Spleen (tissue), 11 donors: ENCODE results near the gene PRRG1. TPM values are rescaled to one million over a fixed set of nuclear protein-coding genes. Genes with fewer than 3 reads are reported as not detected.

Source experiments
- DNase-seq: peaks from one replicate; pipeline ENCODE4 v3.0.0-alpha.2; 2020
- H3K27ac ChIP-seq, 8 donors: fragments of 200-600 bp; sonication (generic) in 7 of 8; 1 replicate in 4 of 8; 2 replicates in 4 of 8; pipeline versions ENCODE4 v1.5.0 to v1.8.0; 2016 to 2021; ENCODE audit warnings: inconsistent platforms in 4 of 8, mild to moderate bottlenecking in 4 of 8, moderate library complexity in 1 of 8
- H3K27me3 ChIP-seq, 7 donors: fragments of 200-600 bp; sonication (generic) in 6 of 7; replicated peaks in 1 of 7; 1 replicate in 4 of 7; 2 replicates in 3 of 7; pipeline versions ENCODE4 v1.5.0 to v1.8.0; 2016 to 2021; ENCODE audit warnings: inconsistent platforms in 3 of 7, mild to moderate bottlenecking in 1 of 7
- H3K36me3 ChIP-seq, 6 donors: fragments of 200-600 bp; sonication (generic) in 5 of 6; 1 replicate in 4 of 6; 2 replicates in 2 of 6; pipeline versions ENCODE4 v1.5.0 to v1.8.0; 2016 to 2021; ENCODE audit warnings: inconsistent platforms in 2 of 6
- H3K4me1 ChIP-seq, 6 donors: fragments of 200-600 bp; sonication (generic) in 5 of 6; 1 replicate in 3 of 6; 2 replicates in 3 of 6; pipeline versions ENCODE4 v1.5.0 to v1.8.0; 2016 to 2021; ENCODE audit warnings: inconsistent platforms in 3 of 6
- H3K4me3 ChIP-seq, 8 donors: fragments of 200-600 bp; sonication (generic) in 7 of 8; 1 replicate in 4 of 8; 2 replicates in 4 of 8; pipeline versions ENCODE4 v1.5.0 to v1.8.0; 2016 to 2021; ENCODE audit warnings: inconsistent platforms in 4 of 8, mild to moderate bottlenecking in 4 of 8, moderate library complexity in 2 of 8
- H3K9me3 ChIP-seq, 8 donors: fragments of 200-600 bp; sonication (generic) in 7 of 8; 1 replicate in 4 of 8; 2 replicates in 4 of 8; pipeline versions ENCODE4 v1.5.0 to v1.8.0; 2016 to 2021; ENCODE audit warnings: inconsistent platforms in 4 of 8
- POLR2A ChIP-seq, 3 donors: fragments of 450-650 bp; IDR thresholded peaks; one replicate each; pipeline ENCODE4 v1.5.1; 2017; ENCODE audit warnings: antibody characterized with exemption in 3 of 3, mild to moderate bottlenecking in 1 of 3
- POLR2AphosphoS5 ChIP-seq, 3 donors: sonication (generic); formaldehyde crosslinking; IDR thresholded peaks; one replicate each; pipeline ENCODE4 v1.5.1; 2017; ENCODE audit warnings: antibody characterized with exemption in 3 of 3
- WGBS, 5 donors: extraction: QIAGEN DNeasy Blood & Tissue Kit in 3 of 5; methylation state at CpG; one replicate each; pipeline versions ENCODE4 v1.1.5 to v1.1.7; 2013 to 2018; 5-methylcytosine and 5-hydroxymethylcytosine counted together
- intact Hi-C: fragments of 100-400 bp; cut with DNase I; formaldehyde crosslinking; loops from one replicate; pipeline ENCODE4 v1.15.0; 2023; ENCODE audit warnings: low total_unique reads
- polyA plus RNA-seq, 3 donors: library from polyadenylated mRNA; stranded (reverse); fragments of 200-250 nt; gene quantifications; one replicate each; pipeline ENCODE4 v1.2.1, GENCODE V29; 2013
- total RNA-seq, 7 donors: library from RNA; depleted of rRNA in 3 of 7; stranded (reverse); fragments of >200 nt in 3 of 7; fragmentation: NEBNext Ultra II Directional in 4 of 7; extraction: Animal tissue kit (Norgen Biotek cat#: 25700) in 4 of 7; gene quantifications; one replicate each; pipeline versions ENCODE4 v1.1.0 to v1.2.1, GENCODE V29; 2016 to 2021
- TF ChIP-seq, protein P1 (sequence below), 11 experiments: fragments of 200-600 bp in 7 of 11; fragments of 450-650 bp in 4 of 11; sonication (generic) in 4 of 11; IDR thresholded peaks in 8 of 11; conservative IDR thresholded peaks in 3 of 11; 1 replicate in 7 of 11; 2 replicates in 4 of 11; pipeline versions ENCODE4 v1.4.0 to v1.8.0; 2016 to 2021; ENCODE audit warnings: antibody characterized with exemption in 11 of 11, inconsistent platforms in 4 of 11, mild to moderate bottlenecking in 1 of 11
- donor health status: healthy with polysubstance abuse.
- donor health status: DM: no; HTN: no; CAD: no; lungs with moderate emphysema.
- donor health status: DM: no; HTN: no; CAD: no.
- donor health status: Bipolar disorder and iron deficiency.
- donor health status: healthy.
- donor health status: DM: no; HTN: no; CAD: no.
- donor health status: DM: yes; HTN: yes; CAD: no.

The PRRG1 gene
- total and polyA plus RNA-seq, 10 donors = 0.41 to 12.0 (median 5.6) TPM

DNA sequence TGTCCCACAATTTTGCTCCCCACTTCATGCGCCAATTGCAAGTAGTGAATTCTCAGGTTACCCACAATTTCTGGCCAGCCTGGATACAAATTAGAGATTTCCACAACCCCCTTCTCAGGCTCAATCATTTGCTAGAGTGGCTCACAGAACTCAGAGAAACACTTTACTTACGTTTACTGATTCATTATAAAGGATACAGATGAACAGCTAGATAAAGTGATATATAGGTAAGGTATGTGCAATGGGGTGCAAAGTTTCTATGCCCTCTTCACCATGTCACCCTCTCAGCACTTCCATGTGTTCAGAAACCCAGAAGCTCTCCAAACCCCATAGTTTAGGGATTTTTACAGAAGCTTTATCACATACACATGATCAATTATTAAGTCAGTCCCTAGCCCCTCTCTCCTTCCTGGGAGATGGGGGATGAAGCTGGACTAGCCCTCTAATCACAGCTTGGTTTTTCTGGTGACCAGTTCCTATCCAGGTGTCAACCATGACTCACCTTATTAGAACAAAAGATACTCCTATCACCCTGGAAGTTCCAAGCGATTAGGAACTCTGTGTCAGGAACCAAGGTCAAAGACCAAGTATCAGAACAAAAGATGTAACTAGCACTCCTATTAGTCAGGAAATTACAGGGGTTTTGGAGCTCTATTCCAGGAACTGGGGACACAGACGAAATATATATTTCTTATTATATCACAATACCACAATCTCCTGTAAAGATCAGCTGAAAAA lies 33.5 kb upstream of the PRRG1 start:
- H3K9me3 ChIP-seq = no peaks in the 10 kb centered on the region
- no peak overlapping the region for H3K27ac ChIP-seq
- TF ChIP-seq POLR2A (IDR thresholded peaks at IDR 0.05) (no peak), POLR2AphosphoS5 (IDR thresholded peaks at IDR 0.05) (no peak)
- TF ChIP-seq, protein P1, sequence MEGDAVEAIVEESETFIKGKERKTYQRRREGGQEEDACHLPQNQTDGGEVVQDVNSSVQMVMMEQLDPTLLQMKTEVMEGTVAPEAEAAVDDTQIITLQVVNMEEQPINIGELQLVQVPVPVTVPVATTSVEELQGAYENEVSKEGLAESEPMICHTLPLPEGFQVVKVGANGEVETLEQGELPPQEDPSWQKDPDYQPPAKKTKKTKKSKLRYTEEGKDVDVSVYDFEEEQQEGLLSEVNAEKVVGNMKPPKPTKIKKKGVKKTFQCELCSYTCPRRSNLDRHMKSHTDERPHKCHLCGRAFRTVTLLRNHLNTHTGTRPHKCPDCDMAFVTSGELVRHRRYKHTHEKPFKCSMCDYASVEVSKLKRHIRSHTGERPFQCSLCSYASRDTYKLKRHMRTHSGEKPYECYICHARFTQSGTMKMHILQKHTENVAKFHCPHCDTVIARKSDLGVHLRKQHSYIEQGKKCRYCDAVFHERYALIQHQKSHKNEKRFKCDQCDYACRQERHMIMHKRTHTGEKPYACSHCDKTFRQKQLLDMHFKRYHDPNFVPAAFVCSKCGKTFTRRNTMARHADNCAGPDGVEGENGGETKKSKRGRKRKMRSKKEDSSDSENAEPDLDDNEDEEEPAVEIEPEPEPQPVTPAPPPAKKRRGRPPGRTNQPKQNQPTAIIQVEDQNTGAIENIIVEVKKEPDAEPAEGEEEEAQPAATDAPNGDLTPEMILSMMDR (IDR thresholded peaks at IDR 0.05 in 8 of 11, conservative IDR thresholded peaks at IDR 0.05 in 3 of 11) = no peak
- no peak overlapping the region for H3K4me3 ChIP-seq
- WGBS, 5 donors = 56 to 83% (median 73%) methylated on average over 4 of the region's 4 CpGs
- DNase-seq = no peak
- H3K27me3 ChIP-seq = no peaks in the 10 kb centered on the region
- no peaks in the 10 kb centered on the region for H3K36me3 ChIP-seq
- intact Hi-C loops = no loop called here
- no peaks in the 10 kb centered on the region for H3K4me1 ChIP-seq

DNA sequence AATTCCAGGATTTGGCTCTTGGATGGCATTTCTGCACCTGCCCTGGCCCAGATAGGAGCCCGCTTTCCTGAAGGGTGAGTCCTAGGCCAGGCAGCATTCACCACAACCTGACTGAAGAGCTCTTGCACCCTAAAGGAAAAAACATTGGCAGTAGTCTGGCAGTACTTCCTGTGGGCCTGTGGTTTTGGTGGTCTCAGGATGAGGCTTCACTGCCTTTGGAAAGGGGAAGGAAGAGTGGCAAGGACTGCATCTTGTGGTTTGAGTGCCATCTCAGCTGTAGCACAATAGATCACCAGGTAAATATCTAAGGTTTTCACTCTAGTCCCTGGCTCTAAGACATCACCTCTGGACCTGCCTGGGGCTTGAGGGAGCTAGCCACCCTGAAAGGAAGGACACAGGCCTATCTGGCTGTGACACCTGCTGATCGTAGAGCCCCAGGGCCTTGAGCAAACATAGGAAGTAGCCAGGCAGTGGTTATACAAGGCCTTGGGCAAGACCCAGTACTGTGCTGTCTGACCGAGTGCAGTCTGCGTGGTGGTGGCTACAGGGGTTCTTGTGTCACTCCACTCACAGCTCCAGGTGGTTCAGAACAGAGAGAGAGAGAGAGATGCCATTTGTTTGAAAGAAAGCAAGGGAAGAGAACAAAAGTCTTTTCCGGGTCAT lies 28.5 kb upstream of the PRRG1 start:
- Histone ChIP-seq H3K9me3 (no peaks in the 10 kb centered on the region), H3K27me3 (no peaks in the 10 kb centered on the region), H3K4me1 (no peaks in the 10 kb centered on the region), H3K36me3 (no peaks in the 10 kb centered on the region), H3K4me3 (no peak overlapping the region), H3K27ac (no peak overlapping the region)
- intact Hi-C loops = no loop called here
- 34 to 66% (median 53%) methylated on average over 3 to 5 of the region's 5 CpGs for WGBS, 5 donors
- no peak for DNase-seq
- TF ChIP-seq, protein P1 (IDR thresholded peaks at IDR 0.05 in 8 of 11, conservative IDR thresholded peaks at IDR 0.05 in 3 of 11) = no peak
- TF ChIP-seq POLR2AphosphoS5 (IDR thresholded peaks at IDR 0.05) (no peak), POLR2A (IDR thresholded peaks at IDR 0.05) (no peak)

DNA sequence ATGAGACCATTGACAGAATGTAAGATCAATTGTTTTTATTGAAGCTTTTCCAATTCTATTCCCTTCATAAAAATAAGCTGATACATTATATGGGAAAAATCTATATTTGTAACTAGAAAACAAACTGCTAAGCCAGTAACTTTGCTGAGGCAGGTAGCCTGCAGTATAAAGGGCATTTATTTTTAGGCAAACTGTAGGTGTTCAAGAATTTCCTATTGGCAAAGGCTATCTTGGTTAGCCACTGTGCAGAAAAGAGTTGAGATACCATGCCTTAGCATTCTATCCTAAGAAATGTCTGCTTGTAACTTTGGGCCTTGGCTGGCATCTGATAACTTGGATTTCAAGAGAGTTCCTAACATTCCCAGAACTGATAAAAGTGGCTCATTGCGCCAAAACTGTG lies 18.5 kb upstream of the PRRG1 start:
- no peaks in the 10 kb centered on the region for H3K27me3 ChIP-seq
- H3K9me3 ChIP-seq = no peaks in the 10 kb centered on the region
- H3K4me3 ChIP-seq = no peak overlapping the region
- H3K36me3 ChIP-seq = no peaks in the 10 kb centered on the region
- no peak for DNase-seq
- 32 to 100% (median 86%) methylated on average over 1 of the region's 1 CpG for WGBS, 5 donors
- intact Hi-C loops = no loop called here
- H3K27ac ChIP-seq = no peak overlapping the region
- H3K4me1 ChIP-seq = no peaks in the 10 kb centered on the region
- TF ChIP-seq POLR2AphosphoS5 (IDR thresholded peaks at IDR 0.05) (no peak), POLR2A (IDR thresholded peaks at IDR 0.05) (no peak)
- TF ChIP-seq, protein P1 (IDR thresholded peaks at IDR 0.05 in 8 of 11, conservative IDR thresholded peaks at IDR 0.05 in 3 of 11) = no peak

DNA sequence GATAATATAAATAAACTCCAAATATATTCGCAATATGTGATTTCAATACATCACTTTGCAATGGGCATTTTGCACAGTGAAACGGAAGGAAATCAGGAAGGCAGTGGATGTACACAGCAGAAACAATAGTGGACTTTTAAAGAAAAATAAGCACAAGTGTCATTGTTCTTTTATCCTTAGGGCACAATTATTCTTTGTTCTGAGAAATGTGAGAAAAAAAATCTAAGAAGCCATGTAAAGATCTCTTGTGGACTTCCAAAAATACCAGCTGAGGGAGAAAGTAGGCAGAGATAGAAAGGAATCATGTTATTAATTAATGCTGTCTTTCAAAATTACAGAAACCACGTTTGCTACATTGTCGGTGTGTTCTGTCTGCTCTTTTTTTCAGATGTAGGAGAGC lies 17.6 kb upstream of the PRRG1 start:
- Histone ChIP-seq H3K9me3 (no peaks in the 10 kb centered on the region), H3K4me1 (no peaks in the 10 kb centered on the region), H3K27ac (no peak overlapping the region), H3K4me3 (no peak overlapping the region), H3K36me3 (no peaks in the 10 kb centered on the region), H3K27me3 (no peaks in the 10 kb centered on the region)
- 35 to 49% (median 44%) methylated on average over 4 of the region's 4 CpGs for WGBS, 5 donors
- intact Hi-C loops = no loop called here
- DNase-seq = no peak
- TF ChIP-seq, protein P1 (IDR thresholded peaks at IDR 0.05 in 8 of 11, conservative IDR thresholded peaks at IDR 0.05 in 3 of 11) = no peak
- TF ChIP-seq POLR2AphosphoS5 (IDR thresholded peaks at IDR 0.05) (no peak), POLR2A (IDR thresholded peaks at IDR 0.05) (no peak)
